ENCODE results near the gene FAM184A.
"Not testable (repeated sequence)": the region's sequence is repeated elsewhere in the genome, so short reads cannot be mapped to it uniquely, and the experiment has no call there.

Gene FAM184A

DNA sequence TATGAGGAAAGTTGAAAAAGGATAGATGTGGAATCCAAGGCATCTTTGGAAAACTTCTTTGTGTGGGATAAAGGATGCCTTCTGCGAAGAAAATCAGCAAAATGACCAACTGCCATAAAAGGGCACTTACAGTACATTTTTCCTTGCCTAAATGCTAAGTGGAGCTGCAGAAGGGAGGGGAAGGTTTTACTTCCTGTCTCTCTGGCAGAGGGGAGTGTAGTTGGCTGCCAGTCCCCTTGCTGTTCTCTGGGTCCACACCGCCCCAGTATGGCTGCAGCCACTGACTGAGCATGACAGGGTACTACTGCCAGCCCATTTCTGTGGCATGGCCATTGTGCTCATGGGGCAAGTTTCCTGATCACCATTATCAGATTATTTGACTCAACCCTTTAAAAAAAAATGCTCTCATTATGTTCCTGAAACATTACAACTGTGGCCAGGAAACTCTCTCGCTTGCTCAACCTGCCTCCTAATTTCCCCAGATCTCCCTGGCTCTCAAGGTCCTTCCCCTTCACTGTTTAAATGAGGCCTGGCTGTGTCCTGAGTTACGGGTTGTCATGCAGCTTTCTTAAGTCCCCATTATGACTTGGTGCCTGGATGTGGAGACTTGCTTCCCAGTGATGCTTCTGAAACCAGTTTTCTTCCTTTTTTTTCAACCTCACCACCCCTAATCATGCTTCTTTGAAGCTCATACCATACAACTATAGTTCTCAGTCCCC, 34.5 kb upstream of the FAM184A start:
- Histone ChIP-seq H3K9me3 (ENCODE audit: control insufficient read depth, low read length) (no peaks in the 10 kb centered on the region), H3K36me3 (ENCODE audit: control insufficient read depth, insufficient read depth, low read length) (no peaks in the 10 kb centered on the region), H3K27me3 (ENCODE audit: control insufficient read depth, insufficient read depth, low read length) (no peaks in the 10 kb centered on the region), H3K4me1 (ENCODE audit: control insufficient read depth, insufficient read depth, low read length) (peaks cover 4% of the 10 kb centered on the region), H3K9ac (ENCODE audit: low read length) (no peak overlapping the region), H3K4me3 (ENCODE audit: low read length) (no peak overlapping the region)

DNA sequence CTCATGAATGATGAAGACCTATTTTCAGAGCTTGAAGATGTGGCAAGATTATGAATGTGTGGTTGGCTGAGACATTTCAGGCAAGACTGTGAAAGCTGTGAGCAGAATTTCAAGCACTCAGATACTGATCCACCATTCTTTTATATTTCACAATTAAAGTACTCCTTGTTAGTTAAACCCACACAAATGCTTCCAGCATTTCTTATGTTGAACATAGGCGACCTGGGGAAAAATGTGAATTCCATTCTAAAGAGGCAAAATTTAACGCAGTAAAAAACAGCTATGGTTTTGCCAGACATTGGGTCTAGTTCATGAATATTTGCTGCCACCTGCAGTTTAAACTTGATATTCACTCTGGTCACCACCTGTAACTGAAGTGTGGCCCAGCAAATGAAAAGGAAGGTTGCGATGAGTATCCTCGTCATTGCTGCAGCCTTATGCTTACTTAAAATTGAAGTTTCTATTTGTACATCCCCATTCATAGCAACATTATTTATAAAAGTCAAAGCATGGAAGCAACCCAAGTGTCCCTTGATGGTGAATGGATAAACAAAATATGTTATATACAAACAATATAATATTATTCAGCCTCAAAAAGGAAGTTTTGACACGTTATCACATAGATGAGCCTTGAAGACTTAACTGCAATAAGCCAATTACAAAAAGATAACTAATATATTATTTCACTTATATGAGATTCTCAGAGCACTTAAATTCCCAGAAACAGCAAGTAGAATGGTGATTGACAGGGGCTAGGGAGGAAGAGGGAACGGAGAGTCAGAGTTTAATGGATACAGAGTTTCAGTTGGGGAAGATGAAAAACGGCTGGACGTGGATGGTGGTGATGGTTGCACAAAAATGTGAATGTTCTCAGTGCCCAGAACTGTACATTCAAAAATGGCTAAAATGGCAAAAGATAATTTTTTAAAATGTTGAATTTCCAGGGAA, 32.4 kb upstream of the FAM184A start:
- Histone ChIP-seq H3K36me3 (ENCODE audit: control insufficient read depth, insufficient read depth, low read length) (no peaks in the 10 kb centered on the region), H3K9ac (ENCODE audit: low read length) (no peak overlapping the region), H3K9me3 (ENCODE audit: control insufficient read depth, low read length) (no peaks in the 10 kb centered on the region), H3K27me3 (ENCODE audit: control insufficient read depth, insufficient read depth, low read length) (no peaks in the 10 kb centered on the region), H3K4me1 (ENCODE audit: control insufficient read depth, insufficient read depth, low read length) (peaks cover 4% of the 10 kb centered on the region), H3K4me3 (ENCODE audit: low read length) (no peak overlapping the region)

DNA sequence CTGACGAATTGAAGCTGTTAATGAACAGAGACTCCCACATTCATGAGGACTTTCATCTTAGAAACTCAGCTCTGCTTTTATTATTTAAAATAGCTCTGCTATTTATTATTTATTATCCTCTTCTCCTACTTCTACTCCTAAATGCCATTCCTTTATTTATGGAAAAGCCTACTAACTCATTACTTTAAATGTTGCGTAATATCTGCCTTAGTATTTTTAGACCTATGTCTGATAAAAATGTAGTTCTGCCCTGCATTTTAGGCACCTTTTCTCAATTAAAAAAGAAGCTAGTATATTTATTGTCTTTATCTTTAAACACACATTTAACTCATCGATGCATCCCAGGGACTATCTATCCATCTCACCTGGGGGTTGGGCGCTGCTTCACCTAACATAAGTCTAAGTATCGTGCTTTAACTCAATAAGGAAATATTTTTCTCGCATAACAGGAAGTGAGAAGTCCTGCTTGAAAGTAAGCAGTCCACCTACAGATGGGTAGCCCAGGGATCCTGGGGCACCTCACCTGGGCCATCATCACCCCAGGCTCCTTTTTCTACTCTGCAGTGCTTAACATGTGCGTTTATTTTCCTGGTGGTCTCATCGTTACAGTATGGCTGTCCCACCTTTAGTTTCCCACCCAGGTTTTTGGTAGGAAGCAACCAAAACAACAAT, 31.3 kb upstream of the FAM184A start:
- no peak overlapping the region for H3K9ac ChIP-seq (ENCODE audit: low read length)
- no peak overlapping the region for H3K4me3 ChIP-seq (ENCODE audit: low read length)
- H3K9me3 ChIP-seq (ENCODE audit: control insufficient read depth, low read length) = no peaks in the 10 kb centered on the region
- no peaks in the 10 kb centered on the region for H3K27me3 ChIP-seq (ENCODE audit: control insufficient read depth, insufficient read depth, low read length)
- peaks cover 4% of the 10 kb centered on the region for H3K4me1 ChIP-seq (ENCODE audit: control insufficient read depth, insufficient read depth, low read length)
- no peaks in the 10 kb centered on the region for H3K36me3 ChIP-seq (ENCODE audit: control insufficient read depth, insufficient read depth, low read length)

DNA sequence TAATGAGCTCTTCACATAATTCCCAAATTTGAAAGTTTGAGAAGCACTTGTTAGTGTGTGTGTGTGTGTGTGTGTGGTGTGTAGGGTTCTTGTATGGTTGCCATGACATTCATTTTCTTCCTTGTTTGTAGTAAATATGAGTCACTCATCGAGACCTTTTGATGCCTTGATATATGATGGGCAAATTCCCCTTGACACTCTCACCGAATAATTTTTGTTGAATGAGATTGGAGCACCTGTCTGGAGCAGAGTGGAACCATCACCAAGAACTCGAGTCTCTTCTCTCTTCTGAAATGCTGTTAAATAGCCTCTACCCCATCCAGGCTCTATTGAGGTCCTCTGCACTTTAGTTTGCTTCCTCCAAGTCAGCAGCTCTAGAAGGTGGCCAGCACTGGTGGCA, 29.6 kb upstream of the FAM184A start:
- Histone ChIP-seq H3K4me3 (ENCODE audit: low read length) (no peak overlapping the region), H3K36me3 (ENCODE audit: control insufficient read depth, insufficient read depth, low read length) (no peaks in the 10 kb centered on the region), H3K4me1 (ENCODE audit: control insufficient read depth, insufficient read depth, low read length) (peaks cover 3% of the 10 kb centered on the region), H3K9me3 (ENCODE audit: control insufficient read depth, low read length) (no peaks in the 10 kb centered on the region), H3K27me3 (ENCODE audit: control insufficient read depth, insufficient read depth, low read length) (no peaks in the 10 kb centered on the region), H3K9ac (ENCODE audit: low read length) (no peak overlapping the region)

DNA sequence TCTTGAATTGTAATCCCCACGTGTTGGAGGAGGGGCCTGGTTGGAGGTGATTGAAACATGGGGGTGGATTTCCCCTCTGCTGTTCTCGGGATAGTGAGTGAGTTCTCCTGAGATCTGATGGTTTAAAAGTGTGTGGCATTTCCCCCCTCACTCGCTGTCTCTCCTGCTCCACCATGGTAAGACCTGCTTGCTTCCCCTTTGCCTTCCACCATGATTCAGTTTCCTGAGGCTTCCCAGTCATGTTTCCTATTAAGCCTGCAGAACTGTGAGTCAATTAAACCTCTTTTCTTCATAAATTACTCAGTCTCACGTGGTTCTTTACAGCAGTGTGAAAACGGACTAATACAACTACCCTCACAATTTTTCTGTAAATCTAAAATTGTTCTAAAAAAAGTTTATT, 26.8 kb upstream of the FAM184A start:
- no peak overlapping the region for H3K9ac ChIP-seq (ENCODE audit: low read length)
- no peaks in the 10 kb centered on the region for H3K36me3 ChIP-seq (ENCODE audit: control insufficient read depth, insufficient read depth, low read length)
- H3K4me1 ChIP-seq (ENCODE audit: control insufficient read depth, insufficient read depth, low read length) = no peaks in the 10 kb centered on the region
- H3K9me3 ChIP-seq (ENCODE audit: control insufficient read depth, low read length) = no peaks in the 10 kb centered on the region
- no peaks in the 10 kb centered on the region for H3K27me3 ChIP-seq (ENCODE audit: control insufficient read depth, insufficient read depth, low read length)
- H3K4me3 ChIP-seq (ENCODE audit: low read length) = no peak overlapping the region

DNA sequence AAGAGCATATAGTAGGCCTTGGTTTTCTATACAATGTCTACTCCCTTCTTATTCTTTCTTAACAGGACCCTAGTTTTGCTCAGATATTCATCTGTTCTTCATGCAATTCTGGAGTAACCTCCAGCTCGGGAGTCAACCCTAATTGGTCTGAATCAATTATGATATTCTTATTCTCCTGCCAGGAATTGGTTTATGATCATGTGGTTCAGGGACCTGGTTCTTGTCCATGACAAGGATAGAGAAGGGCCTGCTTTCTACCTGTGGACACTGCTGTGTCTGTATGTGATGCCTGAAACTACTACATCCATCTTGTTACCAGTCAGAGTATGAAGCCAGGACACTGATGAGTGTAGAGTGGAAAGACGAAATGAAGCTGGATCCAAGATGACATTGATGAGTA, 24.4 kb upstream of the FAM184A start:
- Histone ChIP-seq H3K27me3 (ENCODE audit: control insufficient read depth, insufficient read depth, low read length) (no peaks in the 10 kb centered on the region), H3K4me1 (ENCODE audit: control insufficient read depth, insufficient read depth, low read length) (no peaks in the 10 kb centered on the region), H3K9ac (ENCODE audit: low read length) (no peak overlapping the region), H3K4me3 (ENCODE audit: low read length) (no peak overlapping the region), H3K36me3 (ENCODE audit: control insufficient read depth, insufficient read depth, low read length) (no peaks in the 10 kb centered on the region), H3K9me3 (ENCODE audit: control insufficient read depth, low read length) (no peaks in the 10 kb centered on the region)

DNA sequence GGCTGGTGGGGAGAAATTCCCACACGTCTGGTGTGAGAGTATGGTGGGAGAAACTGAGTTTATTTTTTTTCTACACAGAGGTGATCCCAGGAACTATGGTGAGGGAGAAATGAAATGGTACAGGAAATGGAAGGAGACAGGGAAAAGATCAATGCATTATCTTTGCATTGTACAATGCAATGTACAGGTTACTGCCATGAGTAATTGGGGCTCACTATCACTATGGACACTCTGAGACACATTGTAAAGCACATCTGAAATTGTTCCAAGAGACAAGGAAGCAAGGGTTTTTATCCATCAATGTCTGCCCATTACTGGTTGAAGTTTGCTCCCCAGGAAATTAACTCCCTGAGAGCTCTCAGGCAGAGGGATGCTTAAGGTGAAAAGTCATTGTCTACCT, 21.7 kb upstream of the FAM184A start:
- Histone ChIP-seq H3K36me3 (ENCODE audit: control insufficient read depth, insufficient read depth, low read length) (no peaks in the 10 kb centered on the region), H3K27me3 (ENCODE audit: control insufficient read depth, insufficient read depth, low read length) (no peaks in the 10 kb centered on the region), H3K4me1 (ENCODE audit: control insufficient read depth, insufficient read depth, low read length) (no peaks in the 10 kb centered on the region), H3K9me3 (ENCODE audit: control insufficient read depth, low read length) (no peaks in the 10 kb centered on the region), H3K9ac (ENCODE audit: low read length) (no peak overlapping the region), H3K4me3 (ENCODE audit: low read length) (no peak overlapping the region)

DNA sequence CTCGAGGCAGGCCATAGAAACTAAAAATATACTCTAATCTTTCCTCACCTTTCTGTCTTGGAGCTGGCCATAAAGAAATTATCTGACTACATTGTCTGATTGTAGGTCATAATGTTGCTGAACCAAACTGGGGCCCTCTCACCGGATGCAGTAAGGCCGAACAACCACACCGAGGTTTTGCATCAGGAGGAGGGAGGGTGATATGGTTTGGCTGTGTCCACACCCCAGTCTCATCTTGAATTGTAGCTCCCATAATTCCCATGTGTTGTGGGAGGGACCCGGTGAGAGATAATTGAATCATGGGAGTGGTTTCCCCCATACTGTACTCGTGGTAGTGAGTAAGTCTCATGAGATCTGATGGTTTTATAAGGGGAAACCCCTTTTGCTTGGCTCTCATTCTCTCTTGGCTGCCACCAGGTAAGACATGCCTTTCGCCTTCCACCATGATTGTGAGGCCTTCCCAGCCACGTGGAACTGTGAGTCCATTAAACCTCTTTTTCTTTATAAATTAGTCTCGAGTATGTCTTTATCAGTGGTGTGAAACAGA, 19.4 kb upstream of the FAM184A start:
- not testable (repeated sequence) for H3K36me3 ChIP-seq (ENCODE audit: control insufficient read depth, insufficient read depth, low read length); H3K27me3 ChIP-seq (ENCODE audit: control insufficient read depth, insufficient read depth, low read length); H3K9me3 ChIP-seq (ENCODE audit: control insufficient read depth, low read length); H3K4me3 ChIP-seq (ENCODE audit: low read length); H3K4me1 ChIP-seq (ENCODE audit: control insufficient read depth, insufficient read depth, low read length); H3K9ac ChIP-seq (ENCODE audit: low read length)

DNA sequence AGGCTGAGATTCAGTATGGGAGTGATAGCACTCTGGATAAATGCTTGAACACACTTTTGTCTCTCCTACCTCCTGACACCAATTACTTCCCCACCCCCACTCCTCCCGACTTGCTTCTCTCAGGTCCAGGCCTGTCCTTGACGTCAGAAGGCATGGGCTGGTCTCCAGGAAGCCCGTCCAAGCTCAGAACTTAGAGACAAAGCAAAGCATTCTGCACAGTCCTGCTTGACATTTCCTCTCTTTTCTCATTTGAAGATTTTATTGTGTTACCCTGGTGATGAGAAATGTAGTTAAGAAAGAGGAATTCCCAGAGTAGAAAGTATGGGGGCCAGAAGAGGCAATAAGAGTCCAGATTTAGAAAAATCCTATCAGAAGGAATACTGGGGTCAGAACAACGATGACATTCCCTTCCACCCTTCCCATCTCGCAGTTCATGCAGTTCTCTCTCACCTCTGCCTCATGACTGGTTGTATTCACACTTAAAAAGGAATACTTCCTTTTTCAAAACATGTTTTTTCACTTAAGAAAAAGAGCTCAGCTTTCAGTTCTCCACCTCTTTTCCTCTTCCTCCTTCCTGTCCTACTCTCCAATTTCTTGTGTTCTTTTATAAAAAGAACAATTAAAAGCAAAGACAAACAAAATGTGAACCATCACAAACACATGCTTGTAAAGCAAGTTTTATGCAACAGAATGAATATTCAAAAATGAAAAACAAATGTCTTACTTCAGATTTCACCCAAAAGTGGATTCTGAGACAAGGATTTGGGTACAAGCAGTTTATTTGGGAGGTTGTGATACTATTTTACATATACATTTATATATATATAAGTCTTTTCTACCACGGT, 18.5 kb upstream of the FAM184A start:
- Histone ChIP-seq H3K4me3 (ENCODE audit: low read length) (no peak overlapping the region), H3K4me1 (ENCODE audit: control insufficient read depth, insufficient read depth, low read length) (no peaks in the 10 kb centered on the region), H3K27me3 (ENCODE audit: control insufficient read depth, insufficient read depth, low read length) (no peaks in the 10 kb centered on the region), H3K9ac (ENCODE audit: low read length) (no peak overlapping the region), H3K9me3 (ENCODE audit: control insufficient read depth, low read length) (no peaks in the 10 kb centered on the region), H3K36me3 (ENCODE audit: control insufficient read depth, insufficient read depth, low read length) (no peaks in the 10 kb centered on the region)

DNA sequence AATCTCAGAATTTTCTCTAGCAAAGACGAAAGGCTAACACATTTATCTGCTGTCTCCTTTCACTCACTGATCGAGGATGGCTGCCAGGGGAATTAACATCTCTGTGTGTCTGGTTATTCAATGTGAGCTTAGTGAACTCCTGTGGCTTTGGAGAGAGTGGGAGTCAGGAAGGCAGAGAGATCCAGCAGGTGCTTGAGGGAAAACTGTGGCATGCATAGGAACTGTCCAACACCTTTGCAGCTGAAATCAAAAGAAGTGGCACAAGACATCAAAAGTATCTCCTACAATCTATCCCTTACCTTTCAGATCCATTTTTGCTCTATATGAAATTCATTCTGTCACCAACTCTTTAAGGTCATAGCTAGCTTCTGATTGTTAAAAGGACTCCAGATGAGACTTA, 11.8 kb upstream of the FAM184A start:
- no peaks in the 10 kb centered on the region for H3K9me3 ChIP-seq (ENCODE audit: control insufficient read depth, low read length)
- H3K4me3 ChIP-seq (ENCODE audit: low read length) = no peak overlapping the region
- H3K9ac ChIP-seq (ENCODE audit: low read length) = no peak overlapping the region
- no peaks in the 10 kb centered on the region for H3K4me1 ChIP-seq (ENCODE audit: control insufficient read depth, insufficient read depth, low read length)
- H3K27me3 ChIP-seq (ENCODE audit: control insufficient read depth, insufficient read depth, low read length) = no peaks in the 10 kb centered on the region
- no peaks in the 10 kb centered on the region for H3K36me3 ChIP-seq (ENCODE audit: control insufficient read depth, insufficient read depth, low read length)

DNA sequence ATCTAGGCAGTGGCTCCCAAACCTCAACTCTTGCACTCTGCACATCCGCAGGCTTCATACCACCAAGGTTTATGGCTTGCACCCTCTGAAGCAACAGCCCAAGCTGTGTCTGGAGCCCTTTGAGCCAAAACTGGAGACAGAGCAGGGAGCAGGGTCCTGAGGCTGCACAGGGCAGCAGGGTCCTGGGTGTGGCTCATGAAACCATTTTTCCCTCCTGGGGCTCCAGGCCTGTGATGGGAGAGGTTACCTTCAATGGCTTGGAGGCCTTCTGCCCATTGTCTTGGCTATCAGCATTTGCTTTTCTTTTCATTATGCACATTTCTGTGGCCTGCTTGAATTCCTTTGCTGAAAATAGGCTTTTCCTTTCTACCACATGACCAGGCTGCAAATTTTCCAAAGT, 6.3 kb upstream of the FAM184A start:
- H3K4me3 ChIP-seq (ENCODE audit: low read length) = no peak overlapping the region
- H3K36me3 ChIP-seq (ENCODE audit: control insufficient read depth, insufficient read depth, low read length) = no peaks in the 10 kb centered on the region
- no peaks in the 10 kb centered on the region for H3K27me3 ChIP-seq (ENCODE audit: control insufficient read depth, insufficient read depth, low read length)
- H3K4me1 ChIP-seq (ENCODE audit: control insufficient read depth, insufficient read depth, low read length) = no peaks in the 10 kb centered on the region
- no peak overlapping the region for H3K9ac ChIP-seq (ENCODE audit: low read length)
- no peaks in the 10 kb centered on the region for H3K9me3 ChIP-seq (ENCODE audit: control insufficient read depth, low read length)
